A549 treated with CORT108297 at 1 μM for 4 hours (cell line): ENCODE measurements around the gene ANKHD1. TPM values are rescaled to one million over a fixed set of nuclear protein-coding genes. Genes with fewer than 3 reads are reported as not detected.

Source experiments
- total RNA-seq: library from RNA; stranded (reverse); fragments of 200-300 nt; extraction: Qiagen RNA extraction; gene quantifications from 5 replicates; pipeline ENCODE4 v1.2.3, GENCODE V29; 2022

ANKHD1 gene
- 43.6 to 55.0 TPM (median 52.7 TPM) in 5 replicates for total RNA-seq

DNA sequence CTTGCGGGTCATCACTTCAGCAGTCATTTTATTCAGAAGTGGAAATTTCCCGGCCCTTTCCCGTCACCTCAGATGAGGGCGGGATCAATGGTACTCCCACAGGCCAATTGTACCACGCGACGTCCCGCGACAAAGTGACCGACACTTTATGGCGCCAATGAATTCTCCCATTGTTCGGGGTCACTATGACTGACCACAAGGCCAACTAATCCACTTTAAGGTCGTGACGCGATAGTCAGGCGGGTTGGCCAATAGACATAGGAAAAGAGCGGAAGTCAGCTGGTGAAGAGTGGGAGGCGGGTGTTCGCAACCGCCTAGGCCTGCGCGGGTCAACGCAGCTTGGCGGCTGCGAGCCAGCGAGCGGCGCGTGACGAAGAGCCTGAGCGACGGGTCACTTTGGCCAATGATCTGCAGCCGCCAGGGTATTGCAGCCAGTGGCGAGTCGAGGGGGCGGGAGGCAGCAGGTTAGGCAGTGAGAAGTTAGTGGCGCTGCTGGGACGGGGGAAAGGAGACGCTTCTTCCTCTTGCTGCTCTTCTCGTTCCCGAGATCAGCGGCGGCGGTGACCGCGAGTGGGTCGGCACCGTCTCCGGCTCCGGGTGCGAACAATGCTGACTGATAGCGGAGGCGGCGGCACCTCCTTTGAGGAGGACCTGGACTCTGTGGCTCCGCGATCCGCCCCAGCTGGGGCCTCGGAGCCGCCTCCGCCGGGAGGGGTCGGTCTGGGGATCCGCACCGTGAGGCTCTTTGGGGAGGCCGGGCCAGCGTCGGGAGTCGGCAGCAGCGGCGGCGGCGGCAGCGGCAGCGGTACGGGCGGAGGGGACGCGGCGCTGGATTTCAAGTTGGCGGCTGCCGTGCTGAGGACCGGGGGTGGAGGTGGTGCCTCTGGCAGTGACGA lies at the start of gene ANKHD1:
ANKHD1 (plus strand) TSS at position 472 of the 896 bp plus-strand sequence; CDS start at position 607, 135 bp downstream.

GRCh38 chr5:140360101-140360500 lies 41.5 kb upstream of the ANKHD1 start, which contains the start of gene SLC4A9:
Gene SLC4A9, plus strand, starts transcription at chr5:140360194. Its CDS starts 43 bp downstream, at chr5:140360237.

GRCh38 chr5:140547508-140548299 lies 146.1 kb downstream of the ANKHD1 start, which contains the start of gene EIF4EBP3:
Gene EIF4EBP3, plus strand, starts transcription at chr5:140547662. Its CDS starts 76 bp downstream, at chr5:140547738.

DNA sequence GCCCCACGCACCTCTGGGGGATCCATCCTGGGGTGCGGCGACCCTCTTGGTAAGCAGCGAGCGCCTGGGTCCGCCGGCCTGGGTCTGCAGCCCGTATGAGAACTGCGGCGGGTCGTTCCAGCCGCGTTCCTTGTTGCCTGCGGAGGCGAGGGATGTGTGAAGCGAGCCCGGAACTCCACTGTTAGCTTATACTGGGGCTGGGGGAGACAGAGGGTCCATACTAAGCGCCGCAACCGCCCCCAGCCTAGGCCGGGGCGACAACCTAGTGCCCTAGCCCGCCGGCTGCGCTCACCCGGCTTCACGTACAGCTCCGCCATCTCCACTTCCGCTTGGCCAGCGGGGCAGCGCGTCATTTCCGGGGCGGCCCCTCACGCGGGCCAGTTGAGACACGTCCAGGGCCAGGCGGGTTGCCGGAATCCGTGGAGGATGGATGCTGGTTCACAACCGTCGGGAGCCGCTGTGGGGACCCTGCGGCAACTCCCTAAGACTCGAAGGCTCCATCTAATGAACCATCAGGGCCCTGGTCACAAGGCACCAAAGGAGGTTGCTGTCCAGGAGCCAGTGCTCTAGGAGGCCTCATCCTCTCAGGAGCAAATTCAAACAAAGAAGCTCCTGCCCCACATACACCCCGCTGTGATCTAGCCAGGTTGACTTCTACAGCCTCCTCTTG lies 155.6 kb downstream of the ANKHD1 start, which contains the start of gene SRA1:
SRA1 (minus strand) TSS at position 338 of the 670 bp plus-strand sequence; CDS start at position 317, 21 bp downstream.

GRCh38 chr5:140564196-140565023 lies 162.8 kb downstream of the ANKHD1 start, which contains the start of the genes APBB3 and SLC35A4:
Gene APBB3, minus strand, starts transcription at chr5:140564598. Its CDS starts 353 bp downstream, at chr5:140564245.
Gene SLC35A4, plus strand, starts transcription at chr5:140564828. Its CDS starts 2,342 bp downstream, at chr5:140567170.

Other genes starting within 250 kb of the ANKHD1 start
- gene CYSTM1, start 226.6 kb upstream of the ANKHD1 start, total RNA-seq = 152 to 224 TPM (median 170 TPM) in 5 replicates
- 90.5 to 145 TPM (median 92.8 TPM) in 5 replicates for gene PFDN1, start 98.7 kb upstream of the ANKHD1 start, total RNA-seq
- 5.8 to 8.9 TPM (median 6.3 TPM) in 5 replicates for gene HBEGF, start 55.2 kb upstream of the ANKHD1 start, total RNA-seq
- 0.05 TPM in 1 of 5 replicates, not detected in the others for gene SLC4A9, start 41.6 kb upstream of the ANKHD1 start, total RNA-seq
- gene EIF4EBP3, start 145.8 kb downstream of the ANKHD1 start, total RNA-seq = 0.44 to 2.1 TPM (median 1.7 TPM) in 5 replicates
- gene SRA1, start 155.6 kb downstream of the ANKHD1 start, total RNA-seq = 38.3 to 55.1 TPM (median 43.8 TPM) in 5 replicates
- gene APBB3, start 162.8 kb downstream of the ANKHD1 start, total RNA-seq = 6.2 to 7.7 TPM (median 7.1 TPM) in 5 replicates
- 73.2 to 84.8 TPM (median 79.4 TPM) in 5 replicates for gene SLC35A4, start 163.0 kb downstream of the ANKHD1 start, total RNA-seq
- 4.2 to 5.3 TPM (median 4.5 TPM) in 5 replicates for gene CD14, start 231.3 kb downstream of the ANKHD1 start, total RNA-seq
- gene TMCO6, start 237.6 kb downstream of the ANKHD1 start, total RNA-seq = 11.6 to 17.6 TPM (median 14.7 TPM) in 5 replicates
- gene NDUFA2, start 245.8 kb downstream of the ANKHD1 start, total RNA-seq = 101 to 133 TPM (median 119 TPM) in 5 replicates
- 83.4 to 125 TPM (median 91.1 TPM) in 5 replicates for gene IK, start 246.0 kb downstream of the ANKHD1 start, total RNA-seq